Measurements from ENCODE around the gene MORF4L1. TPM values are rescaled to one million over a fixed set of nuclear protein-coding genes. Genes with fewer than 3 reads are reported as not detected.

MORF4L1 gene
- total RNA-seq, 1 donor = 456 TPM

- Histone ChIP-seq H4K20me1 (ENCODE audit: insufficient read depth, low read length) (peaks cover 53% of the 10 kb centered on the region), H3K4me3 (ENCODE audit: insufficient read depth, low read length) (no peak overlapping the region), H3K79me2 (ENCODE audit: insufficient read depth, low read length) (peaks cover 43% of the 10 kb centered on the region), H3K4me2 (ENCODE audit: insufficient read depth, low read length) (no peak overlapping the region), H3K9me3 (ENCODE audit: low read depth, low read length) (no peaks in the 10 kb centered on the region), H2AFZ (ENCODE audit: low read length) (no peak overlapping the region), H3K27me3 (ENCODE audit: insufficient read depth, low read length) (no peaks in the 10 kb centered on the region), H3K4me1 (ENCODE audit: insufficient read depth, low read length) (peaks cover 22% of the 10 kb centered on the region), H3K36me3 (ENCODE audit: insufficient read depth, low read length) (peaks cover 82% of the 10 kb centered on the region), H3K27ac (ENCODE audit: low read depth, low read length) (no peak overlapping the region)
- no peak for DNase-seq (ENCODE audit: insufficient read length, low spot score, missing footprints)
- no peak for TF ChIP-seq CTCF (IDR thresholded peaks at IDR 0.05; ENCODE audit: extremely low read depth, low read depth, low read length)
These were observed 37.6 kb downstream of the MORF4L1 start for GRCh38 chr15:78910271-78910670.

- Histone ChIP-seq H3K4me1 (ENCODE audit: insufficient read depth, low read length) (peaks cover 16% of the 10 kb centered on the region), H3K27ac (ENCODE audit: low read depth, low read length) (no peak overlapping the region), H3K36me3 (ENCODE audit: insufficient read depth, low read length) (peaks cover 79% of the 10 kb centered on the region), H3K4me3 (ENCODE audit: insufficient read depth, low read length) (no peak overlapping the region), H2AFZ (ENCODE audit: low read length) (no peak overlapping the region), H3K79me2 (ENCODE audit: insufficient read depth, low read length) (peaks cover 39% of the 10 kb centered on the region), H4K20me1 (ENCODE audit: insufficient read depth, low read length) (peaks cover 48% of the 10 kb centered on the region), H3K9me3 (ENCODE audit: low read depth, low read length) (no peaks in the 10 kb centered on the region), H3K4me2 (ENCODE audit: insufficient read depth, low read length) (no peak overlapping the region), H3K27me3 (ENCODE audit: insufficient read depth, low read length) (no peaks in the 10 kb centered on the region)
- no peak for DNase-seq (ENCODE audit: insufficient read length, low spot score, missing footprints)
- TF ChIP-seq CTCF (IDR thresholded peaks at IDR 0.05; ENCODE audit: extremely low read depth, low read depth, low read length) = no peak
These were observed 39.6 kb downstream of the MORF4L1 start for GRCh38 chr15:78912316-78912715.

DNA sequence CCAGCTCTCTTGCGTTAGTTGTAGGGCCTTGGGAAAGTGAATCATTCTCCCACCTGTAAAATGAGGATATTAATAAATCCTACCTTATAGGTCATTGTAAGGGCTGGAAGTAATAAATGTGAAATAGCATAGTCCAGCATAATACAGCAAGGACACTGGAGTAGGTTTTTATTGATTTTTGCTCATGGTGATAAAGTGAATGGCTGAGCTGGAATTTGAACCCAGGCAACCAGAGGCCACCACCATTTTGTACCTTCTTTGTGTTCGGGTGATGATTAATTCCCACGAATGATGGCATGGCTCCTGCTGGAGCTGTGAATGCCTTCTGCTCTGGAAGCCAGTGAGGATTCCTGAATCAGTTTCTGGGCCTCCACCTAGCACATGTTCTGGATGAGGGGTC lies 40.3 kb downstream of the MORF4L1 start:
- peaks cover 40% of the 10 kb centered on the region for H3K79me2 ChIP-seq (ENCODE audit: insufficient read depth, low read length)
- peaks cover 49% of the 10 kb centered on the region for H4K20me1 ChIP-seq (ENCODE audit: insufficient read depth, low read length)

More for the DNA sequence above, 40.3 kb downstream of the MORF4L1 start:
- Histone ChIP-seq H3K4me2 (ENCODE audit: insufficient read depth, low read length) (no peak overlapping the region), H3K27me3 (ENCODE audit: insufficient read depth, low read length) (no peaks in the 10 kb centered on the region), H2AFZ (ENCODE audit: low read length) (no peak overlapping the region), H3K4me1 (ENCODE audit: insufficient read depth, low read length) (peaks cover 16% of the 10 kb centered on the region), H3K36me3 (ENCODE audit: insufficient read depth, low read length) (peaks cover 78% of the 10 kb centered on the region), H3K27ac (ENCODE audit: low read depth, low read length) (no peak overlapping the region), H3K9me3 (ENCODE audit: low read depth, low read length) (no peaks in the 10 kb centered on the region), H3K4me3 (ENCODE audit: insufficient read depth, low read length) (no peak overlapping the region)
- no peak for DNase-seq (ENCODE audit: insufficient read length, low spot score, missing footprints)
- no peak for TF ChIP-seq CTCF (IDR thresholded peaks at IDR 0.05; ENCODE audit: extremely low read depth, low read depth, low read length)
